SK-N-SH (cell line): Measurements from ENCODE around the gene PARD3. TPM values are rescaled to one million over a fixed set of nuclear protein-coding genes. Genes with fewer than 3 reads are reported as not detected.
A peak's percentile ranks its signal among the peaks of the same experiment; 100 is the strongest.

ENCODE experiments used
- CTCF ChIA-PET: fragments of 300-600, 350-600 bp; formaldehyde crosslinking; extraction: SDS; loops from one replicate; lab custom pipeline; 2021; lab: Yijun Ruan, JAX
- POLR2A ChIA-PET: fragments of 350-600 bp; sonication (Branson Sonifier 250); formaldehyde crosslinking; extraction: SDS; loops from one replicate; lab custom pipeline; 2020; ENCODE audit warnings: antibody characterized with exemption, inconsistent platforms; lab: Yijun Ruan, JAX
- DNase-seq: peaks from one replicate; pipeline ENCODE4 v3.0.0; 2012
- H2AFZ ChIP-seq: fragments of 200-600 bp; sonication (generic); 2 replicates; pipeline ENCODE4 v1.8.1; 2016; ENCODE audit warnings: antibody characterized with exemption, mild to moderate bottlenecking, low read depth
- H3F3A ChIP-seq: fragments of 200-600 bp; sonication (generic); replicated peaks from 2 replicates; pipeline ENCODE3; 2016; ENCODE audit warnings: antibody characterized with exemption, mild to moderate bottlenecking; ENCODE audit not compliant: insufficient read depth
- H3K27ac ChIP-seq, 2 experiments: fragments of 200-500 bp in 1 of 2; fragments of 200-600 bp in 1 of 2; sonication (Bioruptor generic) in 1 of 2; sonication (generic), shearing (Covaris generic) in 1 of 2; 2 replicates each; pipeline versions ENCODE4 v1.5.1 to v1.6.1; 2014 to 2016; ENCODE audit warnings: low read depth in 2 of 2, inconsistent platforms in 1 of 2, low read length in 1 of 2, mild to moderate bottlenecking in 1 of 2, mixed read lengths in 1 of 2
- H3K27me3 ChIP-seq: fragments of 200-600 bp; sonication (generic), shearing (Covaris generic); 2 replicates; pipeline ENCODE4 v1.6.1; 2016; ENCODE audit warnings: mixed run types; ENCODE audit not compliant: insufficient read depth
- H3K36me3 ChIP-seq, 2 experiments: fragments of 200-500 bp in 1 of 2; fragments of 200-600 bp in 1 of 2; sonication (Bioruptor generic) in 1 of 2; sonication (generic) in 1 of 2; replicated peaks in 1 of 2; 2 replicates each; pipeline versions ENCODE3 to v1.5.1; 2014 to 2016; ENCODE audit warnings: low read length in 1 of 2, mild to moderate bottlenecking in 1 of 2; ENCODE audit not compliant: insufficient read depth in 2 of 2, control insufficient read depth in 1 of 2
- H3K4me1 ChIP-seq, 2 experiments: fragments of 200-500 bp in 1 of 2; fragments of 200-600 bp in 1 of 2; sonication (Bioruptor generic) in 1 of 2; sonication (generic), shearing (Covaris generic) in 1 of 2; 2 replicates each; pipeline versions ENCODE4 v1.5.1 to v1.6.1; 2014 to 2016; ENCODE audit warnings: low read depth in 1 of 2, low read length in 1 of 2, mixed run types in 1 of 2; ENCODE audit not compliant: insufficient read depth in 2 of 2, control insufficient read depth in 1 of 2
- H3K4me2 ChIP-seq: fragments of 200-600 bp; sonication (generic), shearing (Covaris generic); 2 replicates; pipeline ENCODE4 v1.6.1; 2017; ENCODE audit warnings: mixed run types
- H3K4me3 ChIP-seq, 2 experiments: fragments of 200-500 bp in 1 of 2; fragments of 200-600 bp in 1 of 2; sonication (Bioruptor generic) in 1 of 2; sonication (generic), shearing (Covaris generic) in 1 of 2; 2 replicates each; pipeline versions ENCODE4 v1.5.1 to v1.8.1; 2014 to 2016; ENCODE audit warnings: low read depth in 2 of 2, inconsistent platforms in 1 of 2, low read length in 1 of 2, mild to moderate bottlenecking in 1 of 2, mixed read lengths in 1 of 2, moderate library complexity in 1 of 2
- H3K79me2 ChIP-seq: fragments of 200-600 bp; sonication (generic); 2 replicates; pipeline ENCODE4 v1.8.1; 2017; ENCODE audit warnings: mild to moderate bottlenecking; ENCODE audit not compliant: insufficient read depth
- H3K9ac ChIP-seq: fragments of 200-600 bp; sonication (generic); 2 replicates; pipeline ENCODE4 v1.6.1; 2017; ENCODE audit warnings: mixed run types
- H3K9me2 ChIP-seq: fragments of 200-600 bp; sonication (generic); 2 replicates; pipeline ENCODE4 v1.6.1; 2017; ENCODE audit warnings: mixed run types
- H3K9me3 ChIP-seq: fragments of 200-600 bp; sonication (generic); 2 replicates; pipeline ENCODE4 v1.6.1; 2017; ENCODE audit warnings: mixed run types, mild to moderate bottlenecking, moderate library complexity
- H4K20me1 ChIP-seq: fragments of 200-600 bp; sonication (generic); 2 replicates; pipeline ENCODE4 v1.6.1; 2017; ENCODE audit warnings: mild to moderate bottlenecking, mixed run types; ENCODE audit not compliant: insufficient read depth
- CHD2 ChIP-seq: fragments of 150-350 bp; IDR thresholded peaks from 2 replicates; pipeline ENCODE4 v1.6.1; 2018; ENCODE audit warnings: low read length; ENCODE audit not compliant: partially characterized antibody
- CTCF ChIP-seq: fragments of 200-600 bp; sonication (generic); IDR thresholded peaks from 2 replicates; pipeline ENCODE4 v1.6.1; 2017; ENCODE audit warnings: antibody characterized with exemption, mild to moderate bottlenecking, moderate library complexity
- ELF1 ChIP-seq: IDR thresholded peaks from 2 replicates; pipeline ENCODE4 v1.4.0; 2012
- EP300 ChIP-seq, 2 experiments: IDR thresholded peaks; 2 replicates each; pipeline versions ENCODE4 v1.4.0 to v1.6.1; 2012; ENCODE audit warnings: borderline replicate concordance in 1 of 2, low read depth in 1 of 2, low read length in 1 of 2
- GABPA ChIP-seq: IDR thresholded peaks from 2 replicates; pipeline ENCODE4 v1.4.0; 2012; ENCODE audit warnings: low read depth, mild to moderate bottlenecking
- IRF3 ChIP-seq: fragments of 150-350 bp; IDR thresholded peaks from 2 replicates; pipeline ENCODE4 v1.6.1; 2016; ENCODE audit warnings: mild to moderate bottlenecking, low read depth, low read length
- MAX ChIP-seq: IDR thresholded peaks from 2 replicates; pipeline ENCODE4 v1.4.0; 2012; ENCODE audit warnings: low read depth
- MEF2A ChIP-seq: IDR thresholded peaks from 2 replicates; pipeline ENCODE4 v1.4.0; 2012; ENCODE audit warnings: low read depth, borderline replicate concordance
- NRF1 ChIP-seq: IDR thresholded peaks from 2 replicates; pipeline ENCODE4 v1.6.1; 2012; ENCODE audit warnings: low read depth, mild to moderate bottlenecking, low read length
- PBX3 ChIP-seq: IDR thresholded peaks from 2 replicates; pipeline ENCODE4; 2012
- POLR2AphosphoS5 ChIP-seq: IDR thresholded peaks from 2 replicates; pipeline ENCODE4 v1.6.1; 2012; ENCODE audit warnings: low read depth, low read length
- RCOR1 ChIP-seq: fragments of 150-350 bp; IDR thresholded peaks from 2 replicates; pipeline ENCODE4 v1.6.1; 2017; ENCODE audit warnings: antibody characterized with exemption, low read length
- SIN3A ChIP-seq: IDR thresholded peaks from 2 replicates; pipeline ENCODE4 v1.6.1; 2012; ENCODE audit warnings: low read depth, mild to moderate bottlenecking, low read length, moderate library complexity, borderline replicate concordance
- TCF12 ChIP-seq: IDR thresholded peaks from 2 replicates; pipeline ENCODE4 v1.4.0; 2012
- TEAD4 ChIP-seq: IDR thresholded peaks from 2 replicates; pipeline ENCODE4 v1.4.0; 2012; ENCODE audit warnings: mild to moderate bottlenecking, borderline replicate concordance; ENCODE audit not compliant: insufficient read depth
- ZBTB33 ChIP-seq: IDR thresholded peaks from 2 replicates; pipeline ENCODE4 v1.4.0; 2012; ENCODE audit warnings: low read depth, borderline replicate concordance
- whole genome bisulfite sequencing: methylation state at CpG from one replicate; pipeline ENCODE4 v1.1.6; 2017; ENCODE audit warnings: low lambda C conversion rate; 5-methylcytosine and 5-hydroxymethylcytosine counted together
- polyA plus RNA-seq, 3 experiments: library from polyadenylated mRNA; depleted of rRNA; stranded (reverse); fragments of >200 nt; gene quantifications; 2 replicates each; pipeline ENCODE4 v1.2.3, GENCODE V29; 2012

Gene PARD3
- polyA plus RNA-seq, 1 of the 3 experiments (the other 2 are of a cell fraction): 29.4 TPM

- Histone ChIP-seq H3K9me2 (no peaks in the 10 kb centered on the region), H3K4me1 (peaks cover 0 to 19% of the 10 kb centered on the region in 2 experiments; a peak in 3 of 4 replicates), H3K4me3 (no peak overlapping the region), H4K20me1 (no peaks in the 10 kb centered on the region), H3K79me2 (peaks cover 14% of the 10 kb centered on the region), H2AFZ (no peak overlapping the region), H3K4me2 (no peak overlapping the region), H3F3A (peaks cover 8% of the 10 kb centered on the region), H3K36me3 (no peaks in the 10 kb centered on the region), H3K9ac (no peak overlapping the region), H3K27me3 (no peaks in the 10 kb centered on the region), H3K27ac (no peak overlapping the region), H3K9me3 (no peaks in the 10 kb centered on the region)
- ChIA-PET CTCF (interaction anchor here (0.8 kb wide), 1 partner anchor 29 kb away, joined by 3 read pairs; no protein-coding TSS in a partner anchor), POLR2A (no interaction called here)
- DNase-seq: no peak
- TF ChIP-seq MEF2A (no peak), PBX3 (0 out of 2 replicates have a peak, but pooled peaks have one; percentile 17)
- WGBS: 68% methylated on average over 3 of the region's 3 CpGs
Observed at GRCh38 chr10:34607894-34608293, 207.2 kb downstream of the PARD3 start.

- no peak overlapping the region for H3K9ac ChIP-seq
- H3K4me3 ChIP-seq: no peak overlapping the region
- TF ChIP-seq CHD2 (no peak), POLR2AphosphoS5 (no peak), ZBTB33 (no peak)
- H3K27me3 ChIP-seq: no peaks in the 10 kb centered on the region
- H3K4me2 ChIP-seq: no peak overlapping the region
- CTCF ChIA-PET: no interaction called here
- no peak overlapping the region for H3K27ac ChIP-seq
- H3K79me2 ChIP-seq: peaks cover 13% of the 10 kb centered on the region
- no peaks in the 10 kb centered on the region for H4K20me1 ChIP-seq
- H3K4me1 ChIP-seq: peaks cover 0 to 13% of the 10 kb centered on the region in 2 experiments; a peak in 3 of 4 replicates
- POLR2A ChIA-PET: no interaction called here
- H3K36me3 ChIP-seq: no peaks in the 10 kb centered on the region
- H3F3A ChIP-seq: peaks cover 8% of the 10 kb centered on the region
- no peaks in the 10 kb centered on the region for H3K9me2 ChIP-seq
- no peak overlapping the region for H2AFZ ChIP-seq
- DNase-seq: no peak
- no peaks in the 10 kb centered on the region for H3K9me3 ChIP-seq
- WGBS: 85% methylated on average over 4 of the region's 4 CpGs
Observed at GRCh38 chr10:34606890-34607289, 208.2 kb downstream of the PARD3 start.

- H2AFZ ChIP-seq: no peak overlapping the region
- H3K4me2 ChIP-seq: no peak overlapping the region
- DNase-seq: no peak
- peaks cover 32% of the 10 kb centered on the region for H3K79me2 ChIP-seq
- WGBS: 98% methylated on average over 4 of the region's 4 CpGs
- H3K9me2 ChIP-seq: no peaks in the 10 kb centered on the region
- H3K27me3 ChIP-seq: no peaks in the 10 kb centered on the region
- H3K9me3 ChIP-seq: no peaks in the 10 kb centered on the region
- POLR2A ChIA-PET: no interaction called here
- H3K36me3 ChIP-seq: no peaks in the 10 kb centered on the region
- no peak overlapping the region for H3K27ac ChIP-seq
- no peaks in the 10 kb centered on the region; the same call in 1 of the 2 replicates for H4K20me1 ChIP-seq
- H3F3A ChIP-seq: peaks cover 5% of the 10 kb centered on the region
- CTCF ChIA-PET: no interaction called here
- no peak overlapping the region for H3K9ac ChIP-seq
- no peaks in the 10 kb centered on the region; a peak in 2 of 4 replicates for H3K4me1 ChIP-seq
- no peak overlapping the region for H3K4me3 ChIP-seq
- TF ChIP-seq GABPA: no peak
- no peak for TF ChIP-seq POLR2AphosphoS5
- TF ChIP-seq NRF1: no peak
- TF ChIP-seq ELF1: no peak
- TF ChIP-seq MEF2A: no peak
- no peak for TF ChIP-seq TEAD4
- TF ChIP-seq TCF12: no peak
- no peak for TF ChIP-seq EP300 (IDR thresholded peaks at IDR 0.05; ENCODE audit: borderline replicate concordance in 1 of 2, low read depth in 1 of 2, low read length in 1 of 2)
- no peak for TF ChIP-seq SIN3A
- no peak for TF ChIP-seq RCOR1
- TF ChIP-seq CTCF: no peak
- TF ChIP-seq MAX: no peak
- no peak for TF ChIP-seq IRF3
Observed at GRCh38 chr10:34602478-34602877, 212.6 kb downstream of the PARD3 start.
